ENCODE results near the gene FEM1A.

GRCh38 chr19:4744451-4745174 is 46.9 kb upstream of the FEM1A start:
- TF ChIP-seq CTCF (IDR thresholded peaks at IDR 0.05; ENCODE audit: poor library complexity, severe bottlenecking): no peak
- no peak for TF ChIP-seq EP300 (conservative IDR thresholded peaks at IDR 0.05; ENCODE audit: poor library complexity, severe bottlenecking)
- TF ChIP-seq TAF1 (IDR thresholded peaks at IDR 0.05; ENCODE audit: low read depth): no peak
- TF ChIP-seq REST (IDR thresholded peaks at IDR 0.05; ENCODE audit: borderline replicate concordance): no peak
- no peak for TF ChIP-seq RAD21 (conservative IDR thresholded peaks at IDR 0.05)
- no peak for TF ChIP-seq EZH2 (IDR thresholded peaks at IDR 0.05; ENCODE audit: borderline replicate concordance, insufficient read depth, low read length, poor library complexity, severe bottlenecking)
- TF ChIP-seq SMC3 (conservative IDR thresholded peaks at IDR 0.05; ENCODE audit: poor library complexity): no peak
- no peak for TF ChIP-seq MXI1 (conservative IDR thresholded peaks at IDR 0.05; ENCODE audit: poor library complexity, severe bottlenecking)
- no peak for TF ChIP-seq POLR2AphosphoS5 (IDR thresholded peaks at IDR 0.05)

Measured in neural cell (in vitro differentiated cells).